ENCODE results near the gene SFSWAP.

DNA sequence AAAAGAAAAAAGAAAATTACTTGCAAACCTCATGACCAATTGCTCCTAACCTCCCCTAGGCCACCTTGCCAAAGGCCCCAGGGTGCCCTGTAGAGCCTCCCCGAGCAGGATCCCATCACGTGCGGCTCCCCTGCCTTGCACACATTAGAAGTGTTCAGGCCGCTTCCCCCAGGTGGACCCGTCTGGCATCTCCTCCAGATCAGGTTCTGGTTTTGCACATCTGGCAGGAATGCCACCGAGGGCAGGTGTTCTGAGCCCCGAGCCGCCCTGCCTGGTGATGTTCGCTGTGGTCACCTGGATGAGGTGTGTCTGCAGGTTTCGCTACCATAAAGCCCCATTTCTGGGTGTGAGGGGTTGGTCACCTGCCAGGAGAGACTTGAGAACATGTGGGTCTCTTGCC lies 136.6 kb downstream of the SFSWAP start:
- TF ChIP-seq GATA2 (IDR thresholded peaks at IDR 0.05; ENCODE audit: low read depth, low read length) (no peak), GATA3 (IDR thresholded peaks at IDR 0.05; ENCODE audit: low read depth, low read length) (no peak)

Data from SH-SY5Y (cell line).